Chondrocyte (in vitro differentiated cells): ENCODE data around the gene TSHR. TPM values are rescaled to one million over a fixed set of nuclear protein-coding genes. Genes with fewer than 3 reads are reported as not detected.
"Not testable (repeated sequence)": the region's sequence is repeated elsewhere in the genome, so short reads cannot be mapped to it uniquely, and the experiment has no call there.

ENCODE experiments used
- DNase-seq: peaks from one replicate; pipeline ENCODE4 v3.0.0; 2021; ENCODE audit warnings: mixed read lengths, low spot score
- H3K27ac Mint-ChIP-seq: one replicate; pipeline ENCODE4 v1.8.0; 2021; ENCODE audit warnings: mild to moderate bottlenecking, moderate library complexity, mixed read lengths; ENCODE audit not compliant: unreplicated experiment
- H3K27me3 Mint-ChIP-seq: 2 replicates; pipeline ENCODE4 v1.8.0; 2021; ENCODE audit warnings: low read depth, mixed read lengths
- H3K36me3 Mint-ChIP-seq: 2 replicates; pipeline ENCODE4 v1.8.0; 2021; ENCODE audit warnings: low read depth, mixed read lengths
- H3K4me1 Mint-ChIP-seq: 2 replicates; pipeline ENCODE4 v1.8.0; 2021; ENCODE audit warnings: low read depth, mild to moderate bottlenecking, mixed read lengths
- H3K4me3 Mint-ChIP-seq: one replicate; pipeline ENCODE4 v1.8.0; 2021; ENCODE audit warnings: mild to moderate bottlenecking, moderate library complexity, mixed read lengths; ENCODE audit not compliant: unreplicated experiment
- H3K9me3 Mint-ChIP-seq: 2 replicates; pipeline ENCODE4 v1.8.0; 2021; ENCODE audit warnings: low read depth, mixed read lengths
- total RNA-seq: library from RNA; stranded (reverse); gene quantifications from 3 replicates; pipeline ENCODE4 v1.2.1, GENCODE V29; 2021
- TF ChIP-seq, protein P1 (sequence below): fragments of 200-600 bp; sonication (generic); IDR thresholded peaks from 2 replicates; pipeline ENCODE4 v1.5.0; 2021; ENCODE audit warnings: antibody characterized with exemption, mild to moderate bottlenecking, moderate library complexity

TSHR gene
- total RNA-seq, 1 donor from 2014 or later = not detected

DNA sequence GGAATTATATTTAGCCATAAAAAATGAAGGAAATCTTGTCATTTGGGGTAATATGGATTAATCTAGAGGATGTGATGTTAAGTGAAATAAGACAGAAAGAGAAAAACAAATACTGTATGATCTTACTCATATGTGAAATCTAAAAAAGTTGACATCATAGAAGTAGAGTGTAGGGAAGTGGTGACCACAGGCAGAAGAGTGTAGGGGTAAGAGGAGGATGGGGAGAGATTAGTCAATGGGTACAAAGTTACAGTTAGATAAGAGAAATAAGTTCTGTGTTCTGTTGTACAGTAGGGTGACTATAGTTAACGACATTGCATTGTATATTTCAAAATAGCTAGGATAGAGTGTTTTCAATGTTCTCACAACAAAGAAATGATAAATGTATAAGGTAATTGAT is 87.0 kb downstream of the TSHR start:
- Mint-ChIP-seq H3K4me1 (no peaks in the 10 kb centered on the region), H3K27me3 (peaks cover 2% of the 10 kb centered on the region), H3K36me3 (no peaks in the 10 kb centered on the region), H3K4me3 (no peak overlapping the region), H3K9me3 (peaks cover 35% of the 10 kb centered on the region), H3K27ac (no peak overlapping the region)
- no peak for DNase-seq
- TF ChIP-seq, protein P1, sequence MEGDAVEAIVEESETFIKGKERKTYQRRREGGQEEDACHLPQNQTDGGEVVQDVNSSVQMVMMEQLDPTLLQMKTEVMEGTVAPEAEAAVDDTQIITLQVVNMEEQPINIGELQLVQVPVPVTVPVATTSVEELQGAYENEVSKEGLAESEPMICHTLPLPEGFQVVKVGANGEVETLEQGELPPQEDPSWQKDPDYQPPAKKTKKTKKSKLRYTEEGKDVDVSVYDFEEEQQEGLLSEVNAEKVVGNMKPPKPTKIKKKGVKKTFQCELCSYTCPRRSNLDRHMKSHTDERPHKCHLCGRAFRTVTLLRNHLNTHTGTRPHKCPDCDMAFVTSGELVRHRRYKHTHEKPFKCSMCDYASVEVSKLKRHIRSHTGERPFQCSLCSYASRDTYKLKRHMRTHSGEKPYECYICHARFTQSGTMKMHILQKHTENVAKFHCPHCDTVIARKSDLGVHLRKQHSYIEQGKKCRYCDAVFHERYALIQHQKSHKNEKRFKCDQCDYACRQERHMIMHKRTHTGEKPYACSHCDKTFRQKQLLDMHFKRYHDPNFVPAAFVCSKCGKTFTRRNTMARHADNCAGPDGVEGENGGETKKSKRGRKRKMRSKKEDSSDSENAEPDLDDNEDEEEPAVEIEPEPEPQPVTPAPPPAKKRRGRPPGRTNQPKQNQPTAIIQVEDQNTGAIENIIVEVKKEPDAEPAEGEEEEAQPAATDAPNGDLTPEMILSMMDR = no peak

- Mint-ChIP-seq H3K36me3 (no peaks in the 10 kb centered on the region), H3K4me3 (no peak overlapping the region), H3K4me1 (no peaks in the 10 kb centered on the region), H3K27ac (no peak overlapping the region), H3K9me3 (peaks cover 27% of the 10 kb centered on the region), H3K27me3 (no peaks in the 10 kb centered on the region)
- TF ChIP-seq, protein P1 = no peak
- DNase-seq = no peak
Observed at GRCh38 chr14:81051547-81051946, 96.1 kb downstream of the TSHR start.

DNA sequence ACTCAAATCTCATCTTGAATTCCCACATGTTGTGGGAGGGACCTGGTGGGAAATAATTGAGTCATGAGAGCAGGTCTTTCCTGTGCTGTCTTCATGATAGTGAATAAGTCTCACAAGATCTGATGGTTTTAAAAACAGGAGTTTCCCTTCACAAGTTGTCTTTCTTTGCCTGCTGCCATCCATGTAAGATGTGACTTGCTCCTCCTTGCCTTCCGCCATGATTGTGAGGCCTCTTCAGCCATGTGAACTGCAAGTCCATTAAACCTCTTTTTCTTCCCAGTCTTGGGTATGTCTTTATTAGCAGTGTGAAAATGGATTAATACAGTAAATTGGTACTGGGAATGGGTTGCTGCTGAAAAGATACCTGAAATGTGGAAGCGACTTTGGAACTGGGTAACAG is 98.6 kb downstream of the TSHR start:
- H3K4me1 Mint-ChIP-seq, H3K4me3 Mint-ChIP-seq, H3K27me3 Mint-ChIP-seq, H3K36me3 Mint-ChIP-seq, DNase-seq, H3K27ac Mint-ChIP-seq: not testable (repeated sequence)
- H3K9me3 Mint-ChIP-seq = peaks cover 27% of the 10 kb centered on the region

- no peak for DNase-seq
- no peaks in the 10 kb centered on the region for H3K4me1 Mint-ChIP-seq
- TF ChIP-seq, protein P1 = no peak
- H3K36me3 Mint-ChIP-seq = no peaks in the 10 kb centered on the region
- H3K27ac Mint-ChIP-seq = no peak overlapping the region
- peaks cover 26% of the 10 kb centered on the region for H3K9me3 Mint-ChIP-seq
- peaks cover 6% of the 10 kb centered on the region for H3K27me3 Mint-ChIP-seq
- H3K4me3 Mint-ChIP-seq = no peak overlapping the region
Observed at GRCh38 chr14:81055971-81056370, 100.5 kb downstream of the TSHR start.

DNA sequence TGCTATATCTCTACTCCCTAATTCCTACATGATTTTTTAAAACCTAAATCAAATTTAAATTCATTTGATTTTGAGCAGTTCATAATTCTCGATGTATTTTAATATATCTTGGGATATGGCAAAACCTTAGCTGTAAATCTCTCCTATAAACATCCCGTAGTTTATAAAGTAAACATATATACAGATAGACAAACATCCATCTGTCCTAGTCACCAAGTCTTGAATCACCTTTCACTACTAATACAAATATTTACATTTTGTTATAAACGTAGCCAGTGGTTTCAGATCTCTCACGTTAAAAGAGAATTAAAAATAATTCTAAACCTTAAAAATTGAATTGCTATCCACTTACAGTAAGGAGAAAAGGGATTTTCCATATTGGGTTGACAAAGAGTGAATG is 107.0 kb downstream of the TSHR start:
- Mint-ChIP-seq H3K27me3 (peaks cover 6% of the 10 kb centered on the region), H3K36me3 (no peaks in the 10 kb centered on the region), H3K4me1 (peaks cover 8% of the 10 kb centered on the region), H3K9me3 (no peaks in the 10 kb centered on the region), H3K4me3 (no peak overlapping the region), H3K27ac (no peak overlapping the region)
- DNase-seq = no peak
- TF ChIP-seq, protein P1 = no peak

DNA sequence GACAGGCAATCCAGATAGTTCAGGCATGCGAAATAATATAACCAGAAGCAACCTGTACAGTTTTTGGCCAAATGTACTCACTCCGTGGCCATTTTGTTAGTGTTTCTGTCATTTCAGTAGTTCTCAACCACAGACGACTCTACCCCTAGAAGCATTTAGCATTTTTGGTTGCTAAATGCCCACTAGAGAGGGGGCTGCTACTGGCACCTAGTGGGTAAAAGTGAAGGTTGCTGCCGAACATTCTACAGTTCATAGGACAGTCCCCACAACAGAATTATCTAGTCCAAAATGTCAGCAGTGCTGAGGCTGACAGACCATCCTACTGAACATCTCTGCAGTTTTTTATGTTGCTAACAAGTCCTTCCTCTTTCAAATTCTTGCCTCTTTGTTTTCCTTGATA is 107.4 kb downstream of the TSHR start:
- no peaks in the 10 kb centered on the region for H3K9me3 Mint-ChIP-seq
- no peak for DNase-seq

More for the DNA sequence above, 107.4 kb downstream of the TSHR start:
- Mint-ChIP-seq H3K4me3 (no peak overlapping the region), H3K36me3 (no peaks in the 10 kb centered on the region), H3K27ac (no peak overlapping the region), H3K4me1 (peaks cover 8% of the 10 kb centered on the region), H3K27me3 (peaks cover 6% of the 10 kb centered on the region)
- TF ChIP-seq, protein P1 = peak; percentile 72
